ENCODE data around the gene DCUN1D1. TPM values are rescaled to one million over a fixed set of nuclear protein-coding genes. Genes with fewer than 3 reads are reported as not detected.
"Not testable (repeated sequence)": the region's sequence is repeated elsewhere in the genome, so short reads cannot be mapped to it uniquely, and the experiment has no call there.

DCUN1D1 gene
- total RNA-seq, 4 donors from 2014 or later: 31.1 to 41.1 (median 34.0) TPM

DNA sequence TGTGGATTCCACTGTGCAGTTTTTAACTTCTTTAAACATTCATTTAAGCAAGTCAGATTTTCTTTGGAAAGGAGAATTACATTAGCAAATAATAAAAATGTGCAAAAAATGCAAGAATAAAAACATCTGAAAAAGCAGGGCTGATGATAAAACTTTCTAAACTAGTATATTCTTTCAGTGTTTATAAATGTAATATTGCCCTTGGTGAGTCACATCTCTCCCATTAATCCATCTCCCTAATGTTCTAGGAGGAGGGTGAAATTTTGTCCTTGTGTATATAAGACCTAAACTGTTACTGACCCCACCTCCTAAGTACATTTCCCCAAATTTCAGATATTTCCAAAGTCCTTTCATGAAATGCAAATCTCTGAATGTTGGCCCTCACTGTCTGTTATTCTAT, 28.5 kb upstream of the DCUN1D1 start:
- H3K36me3 ChIP-seq: peaks cover 0 to 18% (median 4%) of the 10 kb centered on the region in 4 donors
- intact Hi-C loops (cut with DNase I): no loop called here
- H3K9me3 ChIP-seq: no peaks in the 10 kb centered on the region
- H3K4me3 ChIP-seq: no peak overlapping the region
- H3K4me1 ChIP-seq: peaks cover 0 to 11% (median 4%) of the 10 kb centered on the region in 4 donors
- no peak for DNase-seq (ENCODE audit: extremely low spot score)
- TF ChIP-seq EP300 (IDR thresholded peaks at IDR 0.05): no peak
- TF ChIP-seq, protein P1, sequence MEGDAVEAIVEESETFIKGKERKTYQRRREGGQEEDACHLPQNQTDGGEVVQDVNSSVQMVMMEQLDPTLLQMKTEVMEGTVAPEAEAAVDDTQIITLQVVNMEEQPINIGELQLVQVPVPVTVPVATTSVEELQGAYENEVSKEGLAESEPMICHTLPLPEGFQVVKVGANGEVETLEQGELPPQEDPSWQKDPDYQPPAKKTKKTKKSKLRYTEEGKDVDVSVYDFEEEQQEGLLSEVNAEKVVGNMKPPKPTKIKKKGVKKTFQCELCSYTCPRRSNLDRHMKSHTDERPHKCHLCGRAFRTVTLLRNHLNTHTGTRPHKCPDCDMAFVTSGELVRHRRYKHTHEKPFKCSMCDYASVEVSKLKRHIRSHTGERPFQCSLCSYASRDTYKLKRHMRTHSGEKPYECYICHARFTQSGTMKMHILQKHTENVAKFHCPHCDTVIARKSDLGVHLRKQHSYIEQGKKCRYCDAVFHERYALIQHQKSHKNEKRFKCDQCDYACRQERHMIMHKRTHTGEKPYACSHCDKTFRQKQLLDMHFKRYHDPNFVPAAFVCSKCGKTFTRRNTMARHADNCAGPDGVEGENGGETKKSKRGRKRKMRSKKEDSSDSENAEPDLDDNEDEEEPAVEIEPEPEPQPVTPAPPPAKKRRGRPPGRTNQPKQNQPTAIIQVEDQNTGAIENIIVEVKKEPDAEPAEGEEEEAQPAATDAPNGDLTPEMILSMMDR (IDR thresholded peaks at IDR 0.05): no peak
- TF ChIP-seq POLR2A (IDR thresholded peaks at IDR 0.05; ENCODE audit: low read depth): no peak
- TF ChIP-seq POLR2AphosphoS5 (IDR thresholded peaks at IDR 0.05): no peak
- no peaks in the 10 kb centered on the region for H3K27me3 ChIP-seq
- no peak overlapping the region for H3K27ac ChIP-seq (replicated peaks in 1 of 4)

DNA sequence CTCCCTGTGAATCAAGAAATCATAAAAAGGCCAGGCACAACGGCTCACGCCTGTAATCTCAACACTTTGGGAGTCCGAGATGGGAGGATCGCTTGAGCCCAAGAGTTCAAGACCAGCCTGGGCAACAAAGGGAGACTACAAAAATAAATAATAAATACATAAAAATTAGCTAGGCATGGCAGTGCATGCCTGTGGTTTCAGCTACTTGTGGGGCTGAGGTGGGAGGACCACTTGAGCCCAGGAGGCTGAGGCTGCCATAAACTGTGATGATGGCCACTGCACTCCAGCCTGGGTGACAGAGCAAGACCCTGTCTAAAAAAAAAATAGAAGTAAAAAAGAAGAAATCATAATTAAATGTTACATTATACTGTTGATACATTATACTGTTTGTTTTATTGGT, 28.0 kb upstream of the DCUN1D1 start:
- H3K4me1 ChIP-seq: peaks cover 0 to 11% (median 4%) of the 10 kb centered on the region in 4 donors
- H3K4me3 ChIP-seq: no peak overlapping the region
- intact Hi-C loops (cut with DNase I): no loop called here
- H3K36me3 ChIP-seq: peaks cover 0 to 13% (median 0%) of the 10 kb centered on the region in 4 donors
- no peaks in the 10 kb centered on the region for H3K27me3 ChIP-seq
- no peaks in the 10 kb centered on the region for H3K9me3 ChIP-seq
- DNase-seq (ENCODE audit: extremely low spot score): no peak
- no peak overlapping the region for H3K27ac ChIP-seq (replicated peaks in 1 of 4)
- TF ChIP-seq POLR2A (IDR thresholded peaks at IDR 0.05; ENCODE audit: low read depth): no peak
- no peak for TF ChIP-seq POLR2AphosphoS5 (IDR thresholded peaks at IDR 0.05)
- no peak for TF ChIP-seq EP300 (IDR thresholded peaks at IDR 0.05)
- TF ChIP-seq, protein P1 (IDR thresholded peaks at IDR 0.05): no peak
- 95% methylated on average over 4 of the region's 4 CpGs for WGBS

DNA sequence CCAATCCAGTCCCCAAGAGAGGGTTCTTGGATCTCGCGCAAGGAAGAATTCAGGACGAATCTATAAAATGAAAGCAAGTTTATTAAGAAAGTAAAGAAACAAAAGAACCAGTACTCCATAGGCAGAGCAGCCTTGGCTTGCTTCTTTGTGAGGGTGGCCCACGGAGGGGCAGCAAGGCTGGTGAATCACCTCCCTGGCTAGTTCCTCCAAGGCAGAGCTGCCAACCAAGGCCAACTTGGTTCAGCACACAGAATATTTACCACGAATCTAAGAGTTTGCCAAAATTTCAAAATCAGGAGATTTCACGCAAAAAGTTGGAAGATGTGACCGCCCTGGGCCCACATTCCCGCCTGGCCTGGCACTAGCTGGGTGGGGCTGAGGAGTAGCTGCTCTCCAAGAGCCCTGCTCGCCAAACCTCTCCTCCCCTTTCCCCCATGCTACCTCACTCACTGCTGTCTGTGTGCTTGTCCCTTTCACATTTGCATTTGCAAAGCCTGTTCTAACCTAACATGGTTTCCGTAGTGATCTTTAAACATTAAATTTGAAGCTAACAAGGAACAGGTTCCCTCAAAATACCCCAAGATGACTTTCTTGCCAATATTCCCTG, 26.2 kb upstream of the DCUN1D1 start:
- H3K27me3 ChIP-seq: no peaks in the 10 kb centered on the region

DNA sequence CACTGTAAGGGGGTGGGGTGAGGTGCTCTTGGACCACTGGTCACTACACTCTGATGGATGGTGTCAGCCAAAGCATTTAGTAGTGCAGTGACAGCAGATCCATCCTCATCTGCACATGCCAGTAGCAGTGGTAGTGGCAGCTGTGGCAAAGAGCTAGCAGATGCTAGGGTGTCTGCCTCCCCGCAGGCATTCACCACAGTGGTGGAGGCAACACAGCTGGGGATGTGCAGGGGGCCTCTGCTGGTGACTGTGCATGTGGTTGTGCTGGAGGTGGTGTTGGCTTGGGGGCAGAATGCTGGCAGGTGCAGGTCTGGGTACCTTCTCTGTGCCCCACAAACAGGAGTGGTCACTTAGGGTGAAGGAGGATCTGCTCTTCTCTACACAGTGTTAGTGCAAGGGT, 19.4 kb upstream of the DCUN1D1 start:
- no peaks in the 10 kb centered on the region for H3K36me3 ChIP-seq
- H3K4me3 ChIP-seq: no peak overlapping the region
- H3K27me3 ChIP-seq: no peaks in the 10 kb centered on the region
- H3K27ac ChIP-seq (replicated peaks in 1 of 4): no peak overlapping the region
- no peaks in the 10 kb centered on the region for H3K4me1 ChIP-seq
- peaks cover 0 to 8% (median 0%) of the 10 kb centered on the region in 4 donors for H3K9me3 ChIP-seq
- DNase-seq (ENCODE audit: extremely low spot score): no peak
- 22% methylated on average over 1 of the region's 1 CpG for WGBS
- no peak for TF ChIP-seq POLR2AphosphoS5 (IDR thresholded peaks at IDR 0.05)
- TF ChIP-seq EP300 (IDR thresholded peaks at IDR 0.05): no peak
- TF ChIP-seq POLR2A (IDR thresholded peaks at IDR 0.05; ENCODE audit: low read depth): no peak
- TF ChIP-seq, protein P1 (IDR thresholded peaks at IDR 0.05): no peak
- intact Hi-C loops (cut with DNase I): no loop called here

More for the DNA sequence above, 26.2 kb upstream of the DCUN1D1 start:
- DNase-seq (ENCODE audit: extremely low spot score): no peak
- no peaks in the 10 kb centered on the region for H3K9me3 ChIP-seq
- no peak for TF ChIP-seq EP300 (IDR thresholded peaks at IDR 0.05)
- TF ChIP-seq POLR2A (IDR thresholded peaks at IDR 0.05; ENCODE audit: low read depth): no peak
- TF ChIP-seq POLR2AphosphoS5 (IDR thresholded peaks at IDR 0.05): no peak
- TF ChIP-seq, protein P1 (IDR thresholded peaks at IDR 0.05): no peak
- H3K4me1 ChIP-seq: peaks cover 0 to 11% (median 4%) of the 10 kb centered on the region in 4 donors
- no peak overlapping the region for H3K27ac ChIP-seq (replicated peaks in 1 of 4)
- intact Hi-C loops (cut with DNase I): no loop called here
- no peaks in the 10 kb centered on the region for H3K36me3 ChIP-seq
- WGBS: 93% methylated on average over 6 of the region's 10 CpGs
- H3K4me3 ChIP-seq: no peak overlapping the region

DNA sequence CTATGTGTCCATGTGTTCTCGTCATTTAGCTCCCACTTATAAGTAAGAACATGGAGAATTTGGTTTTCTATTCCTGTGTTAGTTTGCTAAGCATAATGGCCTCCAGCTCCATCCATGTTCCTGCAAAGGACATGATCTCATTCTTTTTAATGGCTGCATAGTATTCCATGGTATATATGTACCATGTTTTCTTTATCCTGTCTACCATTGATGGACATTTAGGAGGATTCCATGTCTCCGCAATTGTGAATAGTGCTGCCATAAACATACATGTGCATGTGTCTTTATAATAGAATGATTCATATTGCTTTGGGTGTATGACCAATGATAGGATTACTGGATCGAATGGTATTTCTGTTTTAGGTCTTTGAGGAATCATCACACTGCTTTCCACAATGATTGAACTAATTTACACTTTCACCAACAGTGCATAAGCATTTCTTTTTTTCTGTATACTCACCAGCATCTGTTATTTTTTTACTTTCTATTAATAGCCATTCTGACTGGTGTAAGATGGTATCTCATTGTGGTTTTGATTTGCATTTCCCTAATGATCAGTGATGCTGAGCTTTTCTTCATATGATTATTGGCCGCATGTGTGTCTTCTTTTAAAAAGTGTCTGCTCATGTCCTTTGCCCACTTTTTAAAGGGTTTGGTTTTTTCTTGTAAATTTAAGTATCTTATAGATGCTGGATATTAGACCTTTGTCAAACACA, 13.3 kb upstream of the DCUN1D1 start:
- H3K27ac ChIP-seq (replicated peaks in 1 of 4); intact Hi-C loops (cut with DNase I); H3K36me3 ChIP-seq; H3K4me3 ChIP-seq; H3K4me1 ChIP-seq; DNase-seq (ENCODE audit: extremely low spot score); H3K27me3 ChIP-seq: not testable (repeated sequence)
- 89% methylated on average over 4 of the region's 4 CpGs for WGBS
- peaks cover 0 to 12% (median 0%) of the 10 kb centered on the region in 4 donors for H3K9me3 ChIP-seq

Data from esophagus muscularis mucosa (tissue), 4 donors.